ENCODE data around the gene PRSS27.

- TF ChIP-seq CTCF (IDR thresholded peaks at IDR 0.05) (no peak), POLR2A (IDR thresholded peaks at IDR 0.05) (no peak)
These were observed 33.1 kb upstream of the PRSS27 start for GRCh38 chr16:2752850-2753732.
